HepG2 (cell line): ENCODE data around the gene LIFR. TPM values are rescaled to one million over a fixed set of nuclear protein-coding genes. Genes with fewer than 3 reads are reported as not detected.

Experiments
- ATAC-seq: fragments of 200-7000 bp; cut with Tn5 transposase; 3 replicates; pipeline ENCODE4 v1.9.1; 2020; ENCODE audit warnings: mild to moderate bottlenecking, moderate library complexity
- BruUV-seq: library from RNA; stranded (reverse); fragments of 400-500 nt; replicated peaks from 2 replicates; lab custom pipeline; 2021; lab: Mats Ljungman, UMichigan
- CTCF ChIA-PET: fragments of 300-600 bp; formaldehyde crosslinking; extraction: SDS; loops from one replicate; lab custom pipeline; 2021; ENCODE audit warnings: low total read pairs, inconsistent platforms, low intra/inter-chr PET ratio; lab: Yijun Ruan, JAX
- POLR2A ChIA-PET: fragments of 350-600 bp; sonication (Branson Sonifier 250); formaldehyde crosslinking; loops from one replicate; lab custom pipeline; 2020; ENCODE audit warnings: antibody characterized with exemption, inconsistent platforms; lab: Yijun Ruan, JAX
- DNase-seq: peaks from one replicate; pipeline ENCODE4 v3.0.0-alpha.2; 2015; ENCODE audit warnings: low spot score
- FAIRE-seq: peaks from 3 replicates; lab custom pipeline; 2011; peaks lifted over from hg19 to GRCh38; lab: Jason Lieb, UNC
- H2AFZ ChIP-seq: one replicate; pipeline ENCODE4 v1.6.1; 2011; ENCODE audit warnings: low read length, inconsistent platforms
- H3K27ac ChIP-seq: fragments of 300-600 bp; 3 replicates; pipeline ENCODE4 v1.8.0; 2011; ENCODE audit warnings: mixed run types, mild to moderate bottlenecking, mixed read lengths, low read length, inconsistent platforms; ENCODE audit not compliant: insufficient read depth; ENCODE audit errors: extremely low read length
- H3K27me3 ChIP-seq, 2 experiments: fragments of 200-600 bp in 1 of 2; 2 replicates in 1 of 2; 3 replicates in 1 of 2; pipeline versions ENCODE4 v1.6.0 to v1.8.0; 2011; ENCODE audit warnings: low read length in 2 of 2, mild to moderate bottlenecking in 2 of 2, moderate library complexity in 2 of 2, inconsistent platforms in 1 of 2; ENCODE audit not compliant: insufficient read depth in 2 of 2, control insufficient read depth in 1 of 2
- H3K36me3 ChIP-seq, 2 experiments: fragments of 200-600 bp in 1 of 2; replicated peaks in 1 of 2; 2 replicates in 1 of 2; 3 replicates in 1 of 2; pipeline versions ENCODE4 v1.5.1 to v1.8.0; 2011; ENCODE audit warnings: low read length in 2 of 2, inconsistent platforms in 1 of 2; ENCODE audit not compliant: insufficient read depth in 2 of 2, control insufficient read depth in 1 of 2
- H3K4me1 ChIP-seq: 2 replicates; pipeline ENCODE4 v1.5.1; 2012; ENCODE audit warnings: low read length, inconsistent platforms; ENCODE audit not compliant: insufficient read depth
- H3K4me2 ChIP-seq: 2 replicates; pipeline ENCODE4 v1.6.0; 2011; ENCODE audit warnings: low read depth, low read length, inconsistent platforms
- H3K4me3 ChIP-seq, 3 experiments: fragments of 200-600 bp in 1 of 3; sonication (generic), shearing (Covaris generic) in 1 of 3; replicated peaks in 1 of 3; 2 replicates each; pipeline ENCODE4 v1.5.1; 2011 to 2016; ENCODE audit warnings: low read length in 3 of 3, inconsistent platforms in 2 of 3, low read depth in 2 of 3, mild to moderate bottlenecking in 2 of 3, control low read depth in 1 of 3, mixed read lengths in 1 of 3; ENCODE audit not compliant: insufficient read depth in 1 of 3
- H3K79me2 ChIP-seq: one replicate; pipeline ENCODE4 v1.6.1; 2011; ENCODE audit warnings: low read length, inconsistent platforms; ENCODE audit not compliant: insufficient read depth
- H3K9ac ChIP-seq: 2 replicates; pipeline ENCODE4 v1.6.0; 2011; ENCODE audit warnings: mild to moderate bottlenecking, low read depth, low read length, inconsistent platforms; ENCODE audit not compliant: insufficient read depth
- H3K9me3 ChIP-seq: 2 replicates; pipeline ENCODE4 v1.5.1; 2012; ENCODE audit warnings: mild to moderate bottlenecking, low read length
- H4K20me1 ChIP-seq: 2 replicates; pipeline ENCODE4 v1.6.0; 2011; ENCODE audit warnings: inconsistent platforms, mild to moderate bottlenecking, low read length, moderate library complexity; ENCODE audit not compliant: insufficient read depth
- ESRRA ChIP-seq: sonication (generic); formaldehyde crosslinking; IDR thresholded peaks from 2 replicates; pipeline ENCODE4 v1.5.1; 2020; ENCODE audit warnings: mild to moderate bottlenecking, low read depth, missing genetic modification reagents
- FOXC1 ChIP-seq: sonication (generic); formaldehyde crosslinking; IDR thresholded peaks from 2 replicates; pipeline ENCODE4 v1.8.0; 2022; ENCODE audit warnings: mild to moderate bottlenecking, missing genetic modification reagents, borderline replicate concordance
- GABPA ChIP-seq, 2 experiments: IDR thresholded peaks; 2 replicates each; pipeline ENCODE4 v1.6.1; 2011 to 2016; ENCODE audit warnings: low read depth in 2 of 2, low read length in 1 of 2, missing biosample characterization in 1 of 2, missing genetic modification characterization in 1 of 2
- HCFC1 ChIP-seq: fragments of 150-350 bp; IDR thresholded peaks from 2 replicates; pipeline ENCODE4 v1.6.1; 2014; ENCODE audit warnings: low read depth, low read length
- HDAC1 ChIP-seq: sonication (generic); formaldehyde crosslinking; IDR thresholded peaks from 2 replicates; pipeline ENCODE4 v1.5.1; 2020; ENCODE audit warnings: mild to moderate bottlenecking, missing genetic modification reagents
- MTF1 ChIP-seq: sonication (generic); formaldehyde crosslinking; IDR thresholded peaks from 2 replicates; pipeline ENCODE4 v1.5.0; 2020; ENCODE audit warnings: missing genetic modification reagents
- NBN ChIP-seq: fragments of 450-650 bp; conservative IDR thresholded peaks from 2 replicates; pipeline ENCODE4 v1.6.1; 2017
- NFE2L2 ChIP-seq: fragments of 150-350 bp; IDR thresholded peaks from 2 replicates; pipeline ENCODE4 v1.6.1; 2014; ENCODE audit warnings: low read length
- PHF21A ChIP-seq: sonication (generic); formaldehyde crosslinking; IDR thresholded peaks from 2 replicates; pipeline ENCODE4 v1.5.0; 2020; ENCODE audit warnings: mild to moderate bottlenecking, missing genetic modification reagents
- PHF5A ChIP-seq: IDR thresholded peaks from one replicate; pipeline ENCODE4 v1.6.1; 2018; ENCODE audit warnings: low read depth, missing genetic modification reagents; ENCODE audit not compliant: unreplicated experiment
- ZFP36 ChIP-seq: fragments of 150-350 bp; IDR thresholded peaks from 2 replicates; pipeline ENCODE4 v1.6.1; 2018; ENCODE audit warnings: borderline replicate concordance, low read length, low read depth; ENCODE audit not compliant: partially characterized antibody
- ZIK1 ChIP-seq: sonication (generic); formaldehyde crosslinking; IDR thresholded peaks from 2 replicates; pipeline ENCODE4 v1.5.0; 2020; ENCODE audit warnings: mild to moderate bottlenecking, low read depth, missing genetic modification reagents, borderline replicate concordance
- ZNF20 ChIP-seq: sonication (generic); formaldehyde crosslinking; IDR thresholded peaks from 2 replicates; pipeline ENCODE4 v1.4.0; 2020; ENCODE audit warnings: mild to moderate bottlenecking, moderate library complexity, missing genetic modification reagents
- ZNF230 ChIP-seq: sonication (generic); formaldehyde crosslinking; IDR thresholded peaks from 2 replicates; pipeline ENCODE4 v1.4.0; 2020; ENCODE audit warnings: mild to moderate bottlenecking, missing genetic modification reagents
- ZNF256 ChIP-seq: sonication (generic); formaldehyde crosslinking; conservative IDR thresholded peaks from 2 replicates; pipeline ENCODE4 v1.4.0; 2020; ENCODE audit warnings: missing genetic modification reagents
- ZNF337 ChIP-seq: sonication (generic); formaldehyde crosslinking; IDR thresholded peaks from 2 replicates; pipeline ENCODE4 v1.5.1; 2020; ENCODE audit warnings: missing genetic modification reagents, low read depth, mild to moderate bottlenecking, borderline replicate concordance
- ZNF430 ChIP-seq: sonication (generic); formaldehyde crosslinking; IDR thresholded peaks from 2 replicates; pipeline ENCODE4 v1.9.0; 2021; ENCODE audit warnings: mild to moderate bottlenecking, missing genetic modification reagents
- ZNF572 ChIP-seq: sonication (generic); formaldehyde crosslinking; IDR thresholded peaks from 2 replicates; pipeline ENCODE4 v1.5.1; 2020; ENCODE audit warnings: mild to moderate bottlenecking, missing genetic modification reagents
- ZNF652 ChIP-seq: IDR thresholded peaks from 2 replicates; pipeline ENCODE4 v1.6.1; 2016; ENCODE audit warnings: low read depth, borderline replicate concordance
- WGBS: methylation state at CpG from one replicate; pipeline ENCODE4 v1.1.6; 2017; ENCODE audit warnings: low lambda C conversion rate; 5-methylcytosine and 5-hydroxymethylcytosine counted together
- in situ Hi-C: cut with HindIII; loops from 2 replicates; pipeline ENCODE4 v1.10.0; 2017; ENCODE audit warnings: low pct_unique_long_range_greater_than_20kb; ENCODE audit not compliant: extremely low pct_ligation_motif_present
- intact Hi-C: fragments of 100-400 bp; cut with micrococcal nuclease; formaldehyde crosslinking; loops from one replicate; pipeline ENCODE4 v1.10.0; 2022; ENCODE audit not compliant: unreplicated experiment
- polyA plus RNA-seq, 8 experiments: library from polyadenylated mRNA; depleted of rRNA in 3 of 8; stranded (reverse) in 7 of 8; unstranded in 1 of 8; fragments of >200 nt; fragmentation: Illumina TruSeq in 4 of 8; extraction: Trizol in 4 of 8; gene quantifications; 2 replicates each; pipeline versions ENCODE4 v1.2.1 to v1.2.3, GENCODE V29; 2011 to 2016; ENCODE audit warnings: low read depth in 4 of 8, missing spikeins in 1 of 8, mixed read lengths in 1 of 8; ENCODE audit not compliant: insufficient read depth in 1 of 8
- total RNA-seq, 5 experiments: library from RNA; depleted of rRNA; stranded (reverse); fragments of >200 nt; fragmentation: Illumina TruSeq; extraction: Trizol; gene quantifications; 2 replicates each; pipeline ENCODE4 v1.2.3, GENCODE V29; 2016; ENCODE audit warnings: low read depth in 1 of 5
- TF ChIP-seq, protein P1 (sequence below): sonication (generic); formaldehyde crosslinking; IDR thresholded peaks from 2 replicates; pipeline ENCODE4 v1.8.0; 2022; ENCODE audit warnings: missing genetic modification reagents, mild to moderate bottlenecking, moderate library complexity, borderline replicate concordance
- TF ChIP-seq, protein P2 (sequence below): sonication (generic); formaldehyde crosslinking; IDR thresholded peaks from 2 replicates; pipeline ENCODE4 v1.4.0; 2020; ENCODE audit warnings: missing genetic modification reagents

The LIFR gene
- total and polyA plus RNA-seq, 2 of the 13 experiments (the other 11 are each of a cell fraction or from before 2014, with no cell fraction given) = 6.3 to 25.2 TPM

DNA sequence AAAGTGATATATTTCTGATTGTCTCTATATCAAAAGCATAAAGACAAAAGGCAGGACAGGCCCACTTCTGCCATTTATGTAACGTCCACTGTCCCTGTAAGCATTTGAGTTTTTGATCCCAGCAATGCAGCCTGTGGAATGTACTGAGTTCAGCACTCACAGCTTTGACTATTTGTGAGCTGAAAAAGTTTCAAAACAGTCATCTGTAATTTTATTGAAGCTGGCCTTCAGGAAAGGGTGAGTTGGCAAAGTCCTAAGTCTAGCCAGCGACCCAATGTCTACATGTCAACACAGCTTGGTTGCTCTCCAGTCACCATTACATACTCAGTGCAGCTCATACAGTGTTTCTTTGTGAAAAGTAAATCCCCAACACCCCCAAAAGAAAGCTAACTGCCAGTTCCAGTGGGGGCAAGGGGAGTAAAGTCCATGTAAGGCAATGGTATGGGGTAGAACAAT lies 9.7 kb downstream of the LIFR start:
- Histone ChIP-seq H4K20me1 (no peaks in the 10 kb centered on the region; the same call in 1 of the 2 replicates), H3K4me2 (peak overlapping the region; percentile 67), H3K36me3 (no peaks in the 10 kb centered on the region), H3K4me1 (peaks cover 97% of the 10 kb centered on the region), H2AFZ (no peak overlapping the region), H3K9ac (peak overlapping the region; percentile 70), H3K79me2 (peaks cover 91% of the 10 kb centered on the region), H3K4me3 (peak overlapping the region in 2 of 3 experiments; percentile 22 to 47; a peak in 2 of 6 replicates), H3K27ac (peak overlapping the region; percentile 94), H3K9me3 (no peaks in the 10 kb centered on the region), H3K27me3 (no peaks in the 10 kb centered on the region)
- in situ Hi-C loops (no loop called here), intact Hi-C loops (loop anchor here (1.0 to 10.0 kb wide), 2 partner anchors 11 to 298 kb away; partner anchors contain the start of gene OSMR)
- peak; percentile 75 for FAIRE-seq
- ChIA-PET CTCF (no interaction called here), POLR2A (interaction anchor here (0.9 to 5.2 kb wide), 3 partner anchors 9 to 12 kb away, joined by 4 to 59 read pairs (median 10); partner anchors contain the start of gene LIFR)
- no TSS peak for BruUV-seq
- WGBS = 0% methylated on average over 2 of the region's 2 CpGs
- DNase-seq = peak; percentile 95
- peak; percentile 94 for ATAC-seq
- TF ChIP-seq HCFC1 (no peak), ZFP36 (no peak), PHF5A (peak; percentile 57), ZNF652 (CRISPR knock-in tag) (peak; percentile 75), FOXC1 (CRISPR knock-in tag) (no peak), ZNF572 (no peak), NBN (no peak), ZNF430 (no peak), HDAC1 (CRISPR knock-in tag) (peak; percentile 73), ESRRA (CRISPR knock-in tag) (no peak), MTF1 (no peak), NFE2L2 (peak; percentile 74; the same call in 1 of the 2 replicates), ZNF230 (CRISPR knock-in tag) (no peak), ZNF20 (CRISPR knock-in tag) (no peak), ZNF256 (CRISPR knock-in tag) (no peak), GABPA (IDR thresholded peaks at IDR 0.05; ENCODE audit: low read depth, low read length) (no peak), GABPA (CRISPR knock-in tag; IDR thresholded peaks at IDR 0.05; ENCODE audit: low read depth) (0 out of 2 replicates have a peak, but pooled peaks have one; percentile 7), PHF21A (peak; percentile 70), ZNF337 (CRISPR knock-in tag) (peak; percentile 39; the same call in 1 of the 2 replicates), ZIK1 (no peak)
- TF ChIP-seq, protein P1, sequence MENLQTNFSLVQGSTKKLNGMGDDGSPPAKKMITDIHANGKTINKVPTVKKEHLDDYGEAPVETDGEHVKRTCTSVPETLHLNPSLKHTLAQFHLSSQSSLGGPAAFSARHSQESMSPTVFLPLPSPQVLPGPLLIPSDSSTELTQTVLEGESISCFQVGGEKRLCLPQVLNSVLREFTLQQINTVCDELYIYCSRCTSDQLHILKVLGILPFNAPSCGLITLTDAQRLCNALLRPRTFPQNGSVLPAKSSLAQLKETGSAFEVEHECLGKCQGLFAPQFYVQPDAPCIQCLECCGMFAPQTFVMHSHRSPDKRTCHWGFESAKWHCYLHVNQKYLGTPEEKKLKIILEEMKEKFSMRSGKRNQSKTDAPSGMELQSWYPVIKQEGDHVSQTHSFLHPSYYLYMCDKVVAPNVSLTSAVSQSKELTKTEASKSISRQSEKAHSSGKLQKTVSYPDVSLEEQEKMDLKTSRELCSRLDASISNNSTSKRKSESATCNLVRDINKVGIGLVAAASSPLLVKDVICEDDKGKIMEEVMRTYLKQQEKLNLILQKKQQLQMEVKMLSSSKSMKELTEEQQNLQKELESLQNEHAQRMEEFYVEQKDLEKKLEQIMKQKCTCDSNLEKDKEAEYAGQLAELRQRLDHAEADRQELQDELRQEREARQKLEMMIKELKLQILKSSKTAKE = no peak
- TF ChIP-seq, protein P2, sequence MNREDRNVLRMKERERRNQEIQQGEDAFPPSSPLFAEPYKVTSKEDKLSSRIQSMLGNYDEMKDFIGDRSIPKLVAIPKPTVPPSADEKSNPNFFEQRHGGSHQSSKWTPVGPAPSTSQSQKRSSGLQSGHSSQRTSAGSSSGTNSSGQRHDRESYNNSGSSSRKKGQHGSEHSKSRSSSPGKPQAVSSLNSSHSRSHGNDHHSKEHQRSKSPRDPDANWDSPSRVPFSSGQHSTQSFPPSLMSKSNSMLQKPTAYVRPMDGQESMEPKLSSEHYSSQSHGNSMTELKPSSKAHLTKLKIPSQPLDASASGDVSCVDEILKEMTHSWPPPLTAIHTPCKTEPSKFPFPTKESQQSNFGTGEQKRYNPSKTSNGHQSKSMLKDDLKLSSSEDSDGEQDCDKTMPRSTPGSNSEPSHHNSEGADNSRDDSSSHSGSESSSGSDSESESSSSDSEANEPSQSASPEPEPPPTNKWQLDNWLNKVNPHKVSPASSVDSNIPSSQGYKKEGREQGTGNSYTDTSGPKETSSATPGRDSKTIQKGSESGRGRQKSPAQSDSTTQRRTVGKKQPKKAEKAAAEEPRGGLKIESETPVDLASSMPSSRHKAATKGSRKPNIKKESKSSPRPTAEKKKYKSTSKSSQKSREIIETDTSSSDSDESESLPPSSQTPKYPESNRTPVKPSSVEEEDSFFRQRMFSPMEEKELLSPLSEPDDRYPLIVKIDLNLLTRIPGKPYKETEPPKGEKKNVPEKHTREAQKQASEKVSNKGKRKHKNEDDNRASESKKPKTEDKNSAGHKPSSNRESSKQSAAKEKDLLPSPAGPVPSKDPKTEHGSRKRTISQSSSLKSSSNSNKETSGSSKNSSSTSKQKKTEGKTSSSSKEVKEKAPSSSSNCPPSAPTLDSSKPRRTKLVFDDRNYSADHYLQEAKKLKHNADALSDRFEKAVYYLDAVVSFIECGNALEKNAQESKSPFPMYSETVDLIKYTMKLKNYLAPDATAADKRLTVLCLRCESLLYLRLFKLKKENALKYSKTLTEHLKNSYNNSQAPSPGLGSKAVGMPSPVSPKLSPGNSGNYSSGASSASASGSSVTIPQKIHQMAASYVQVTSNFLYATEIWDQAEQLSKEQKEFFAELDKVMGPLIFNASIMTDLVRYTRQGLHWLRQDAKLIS = no peak
